SU-DHL-6 (cell line): Measurements from ENCODE around the gene PARP8.

Experiments
- CTCF ChIP-seq: fragments of 200-600 bp; sonication (generic); IDR thresholded peaks from one replicate; pipeline ENCODE4 v1.5.1; 2017; ENCODE audit warnings: antibody characterized with exemption, mild to moderate bottlenecking, low read length, moderate library complexity; ENCODE audit not compliant: insufficient read depth, poor library complexity, severe bottlenecking
- EZH2phosphoT487 ChIP-seq: fragments of 200-600 bp; sonication (generic), shearing (Covaris generic); conservative IDR thresholded peaks from 2 replicates; pipeline ENCODE4 v1.6.1; 2018; ENCODE audit warnings: mild to moderate bottlenecking, antibody characterized with exemption, low read length, moderate library complexity, mixed read lengths

GRCh38 chr5:50763846-50764245 is 97.4 kb downstream of the PARP8 start:
- TF ChIP-seq CTCF (no peak), EZH2phosphoT487 (no peak)
